ENCODE results near the gene MZT2B.
"Not testable (repeated sequence)": the region's sequence is repeated elsewhere in the genome, so short reads cannot be mapped to it uniquely, and the experiment has no call there.

GRCh38 chr2:130207051-130207450 lies 25.0 kb downstream of the MZT2B start:
- TF ChIP-seq, protein P1, sequence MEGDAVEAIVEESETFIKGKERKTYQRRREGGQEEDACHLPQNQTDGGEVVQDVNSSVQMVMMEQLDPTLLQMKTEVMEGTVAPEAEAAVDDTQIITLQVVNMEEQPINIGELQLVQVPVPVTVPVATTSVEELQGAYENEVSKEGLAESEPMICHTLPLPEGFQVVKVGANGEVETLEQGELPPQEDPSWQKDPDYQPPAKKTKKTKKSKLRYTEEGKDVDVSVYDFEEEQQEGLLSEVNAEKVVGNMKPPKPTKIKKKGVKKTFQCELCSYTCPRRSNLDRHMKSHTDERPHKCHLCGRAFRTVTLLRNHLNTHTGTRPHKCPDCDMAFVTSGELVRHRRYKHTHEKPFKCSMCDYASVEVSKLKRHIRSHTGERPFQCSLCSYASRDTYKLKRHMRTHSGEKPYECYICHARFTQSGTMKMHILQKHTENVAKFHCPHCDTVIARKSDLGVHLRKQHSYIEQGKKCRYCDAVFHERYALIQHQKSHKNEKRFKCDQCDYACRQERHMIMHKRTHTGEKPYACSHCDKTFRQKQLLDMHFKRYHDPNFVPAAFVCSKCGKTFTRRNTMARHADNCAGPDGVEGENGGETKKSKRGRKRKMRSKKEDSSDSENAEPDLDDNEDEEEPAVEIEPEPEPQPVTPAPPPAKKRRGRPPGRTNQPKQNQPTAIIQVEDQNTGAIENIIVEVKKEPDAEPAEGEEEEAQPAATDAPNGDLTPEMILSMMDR (IDR thresholded peaks at IDR 0.05; ENCODE audit: low read depth, low read length) = not testable (repeated sequence)
- not testable (repeated sequence) for TF ChIP-seq POLR2A (IDR thresholded peaks at IDR 0.05; ENCODE audit: extremely low read depth, insufficient read length)

All from NB4 (cell line).